ENCODE data around the gene DLG2.
"Not testable (repeated sequence)": the region's sequence is repeated elsewhere in the genome, so short reads cannot be mapped to it uniquely, and the experiment has no call there.

The DLG2 gene

DNA sequence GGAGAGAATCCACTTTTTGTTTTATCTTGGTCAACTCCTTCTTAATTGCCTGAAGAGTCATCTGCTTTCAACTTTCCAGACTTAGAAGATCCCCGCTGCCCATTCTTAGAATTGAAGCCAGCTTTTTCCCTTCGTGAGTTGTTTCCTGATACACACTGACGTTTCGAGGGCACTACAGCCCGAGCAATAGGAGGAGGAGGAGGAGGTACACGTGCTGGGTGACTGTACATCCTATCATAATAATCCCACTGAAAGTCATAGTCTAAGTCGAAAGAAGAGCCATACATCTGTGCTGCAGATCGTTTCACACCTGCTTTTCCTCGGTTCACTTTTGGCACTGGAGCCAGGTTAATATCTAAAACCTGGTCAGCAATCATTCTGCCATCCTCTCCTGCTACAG lies 606.1 kb downstream of the DLG2 start:
- Histone ChIP-seq H3K9me3 (ENCODE audit: insufficient read depth, low read length) (no peaks in the 10 kb centered on the region), H3K4me2 (ENCODE audit: low read length) (no peak overlapping the region), H3K27ac (ENCODE audit: low read length) (no peak overlapping the region), H3K4me1 (ENCODE audit: low read length) (no peaks in the 10 kb centered on the region), H3K27me3 (ENCODE audit: low read depth, low read length) (no peaks in the 10 kb centered on the region), H2AFZ (ENCODE audit: low read depth, low read length) (no peak overlapping the region), H3K9ac (ENCODE audit: low read length) (no peak overlapping the region), H3K36me3 (replicated peaks; ENCODE audit: low read depth, low read length) (no peaks in the 10 kb centered on the region), H3K79me2 (ENCODE audit: low read length) (no peaks in the 10 kb centered on the region), H4K20me1 (ENCODE audit: insufficient read depth, low read length) (no peaks in the 10 kb centered on the region), H3K4me3 (ENCODE audit: low read length) (no peak overlapping the region)
- TF ChIP-seq EZH2phosphoT487 (IDR thresholded peaks at IDR 0.05; ENCODE audit: low read depth) (no peak), CTCF (IDR thresholded peaks at IDR 0.05; ENCODE audit: low read depth, low read length) (no peak)

DNA sequence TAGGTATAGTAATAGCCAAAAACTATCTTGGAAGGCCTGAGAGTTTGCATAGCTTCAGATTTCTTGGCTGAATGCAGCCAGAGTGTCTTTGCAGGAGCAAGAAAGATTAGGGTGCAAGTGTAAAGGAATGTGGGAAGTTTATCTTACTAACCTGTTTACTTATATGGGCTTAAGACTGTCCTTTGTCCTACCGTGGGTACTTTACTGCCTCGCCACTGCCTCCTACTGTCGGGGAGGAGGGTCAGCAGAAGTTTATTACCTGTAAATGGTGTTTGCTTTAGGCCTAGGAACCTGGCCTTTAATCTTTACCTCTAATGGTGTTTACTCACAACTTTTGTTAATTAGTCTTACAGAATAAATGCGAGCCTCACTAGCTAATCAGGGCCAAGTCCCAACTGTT lies 633.8 kb downstream of the DLG2 start:
- H3K9ac ChIP-seq (ENCODE audit: low read length): no peak overlapping the region
- no peaks in the 10 kb centered on the region for H4K20me1 ChIP-seq (ENCODE audit: insufficient read depth, low read length)
- TF ChIP-seq EZH2phosphoT487 (IDR thresholded peaks at IDR 0.05; ENCODE audit: low read depth): no peak
- peak; percentile 43 for TF ChIP-seq CTCF (IDR thresholded peaks at IDR 0.05; ENCODE audit: low read depth, low read length)
- no peak overlapping the region for H3K27ac ChIP-seq (ENCODE audit: low read length)
- no peak overlapping the region for H3K4me3 ChIP-seq (ENCODE audit: low read length)
- H3K36me3 ChIP-seq (replicated peaks; ENCODE audit: low read depth, low read length): no peaks in the 10 kb centered on the region
- H3K79me2 ChIP-seq (ENCODE audit: low read length): no peaks in the 10 kb centered on the region
- H3K4me1 ChIP-seq (ENCODE audit: low read length): no peaks in the 10 kb centered on the region
- H3K9me3 ChIP-seq (ENCODE audit: insufficient read depth, low read length): no peaks in the 10 kb centered on the region
- H3K27me3 ChIP-seq (ENCODE audit: low read depth, low read length): no peaks in the 10 kb centered on the region
- no peak overlapping the region for H2AFZ ChIP-seq (ENCODE audit: low read depth, low read length)
- H3K4me2 ChIP-seq (ENCODE audit: low read length): no peak overlapping the region

DNA sequence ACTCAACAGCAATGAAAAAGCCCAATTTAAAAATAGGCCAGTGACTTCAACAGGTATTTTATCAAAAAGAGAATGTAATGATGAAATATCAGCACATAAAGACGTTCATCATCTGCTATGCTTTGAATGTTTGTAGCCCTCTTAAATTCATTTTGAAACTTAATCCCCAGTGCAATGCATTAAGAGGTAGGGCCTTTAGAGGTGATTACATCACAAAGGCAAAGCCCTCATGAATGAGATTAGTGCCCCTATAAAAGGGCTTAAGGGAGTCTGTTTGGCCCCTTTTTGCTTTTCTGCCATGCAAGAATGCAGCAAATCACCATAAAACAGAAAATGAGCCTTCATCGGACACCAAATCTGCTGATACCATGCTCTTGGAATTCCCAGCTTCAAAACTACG lies 637.0 kb downstream of the DLG2 start:
- Histone ChIP-seq H2AFZ (ENCODE audit: low read depth, low read length) (no peak overlapping the region), H3K27ac (ENCODE audit: low read length) (no peak overlapping the region), H3K4me3 (ENCODE audit: low read length) (no peak overlapping the region), H3K9ac (ENCODE audit: low read length) (no peak overlapping the region), H3K4me1 (ENCODE audit: low read length) (no peaks in the 10 kb centered on the region), H3K79me2 (ENCODE audit: low read length) (no peaks in the 10 kb centered on the region), H4K20me1 (ENCODE audit: insufficient read depth, low read length) (no peaks in the 10 kb centered on the region), H3K9me3 (ENCODE audit: insufficient read depth, low read length) (no peaks in the 10 kb centered on the region), H3K4me2 (ENCODE audit: low read length) (no peak overlapping the region), H3K36me3 (replicated peaks; ENCODE audit: low read depth, low read length) (no peaks in the 10 kb centered on the region), H3K27me3 (ENCODE audit: low read depth, low read length) (no peaks in the 10 kb centered on the region)
- no peak for TF ChIP-seq CTCF (IDR thresholded peaks at IDR 0.05; ENCODE audit: low read depth, low read length)
- no peak for TF ChIP-seq EZH2phosphoT487 (IDR thresholded peaks at IDR 0.05; ENCODE audit: low read depth)

GRCh38 chr11:84987686-84988187 lies 639.4 kb downstream of the DLG2 start:
- not testable (repeated sequence) for H3K9me3 ChIP-seq (ENCODE audit: insufficient read depth, low read length); H3K9ac ChIP-seq (ENCODE audit: low read length); H3K4me2 ChIP-seq (ENCODE audit: low read length); H3K27ac ChIP-seq (ENCODE audit: low read length); H3K36me3 ChIP-seq (replicated peaks; ENCODE audit: low read depth, low read length); H3K27me3 ChIP-seq (ENCODE audit: low read depth, low read length); H3K79me2 ChIP-seq (ENCODE audit: low read length); H3K4me3 ChIP-seq (ENCODE audit: low read length); H3K4me1 ChIP-seq (ENCODE audit: low read length); H4K20me1 ChIP-seq (ENCODE audit: insufficient read depth, low read length); H2AFZ ChIP-seq (ENCODE audit: low read depth, low read length)

- no peaks in the 10 kb centered on the region for H3K79me2 ChIP-seq (ENCODE audit: low read length)
Observed at GRCh38 chr11:84981301-84981700, 645.8 kb downstream of the DLG2 start.

More at GRCh38 chr11:84981301-84981700, 645.8 kb downstream of the DLG2 start:
- no peaks in the 10 kb centered on the region for H3K4me1 ChIP-seq (ENCODE audit: low read length)
- H2AFZ ChIP-seq (ENCODE audit: low read depth, low read length): no peak overlapping the region
- H3K9ac ChIP-seq (ENCODE audit: low read length): no peak overlapping the region
- no peaks in the 10 kb centered on the region for H3K27me3 ChIP-seq (ENCODE audit: low read depth, low read length)
- TF ChIP-seq CTCF (IDR thresholded peaks at IDR 0.05; ENCODE audit: low read depth, low read length) (no peak), EZH2phosphoT487 (IDR thresholded peaks at IDR 0.05; ENCODE audit: low read depth) (no peak)
- H3K4me3 ChIP-seq (ENCODE audit: low read length): no peak overlapping the region
- no peaks in the 10 kb centered on the region for H3K9me3 ChIP-seq (ENCODE audit: insufficient read depth, low read length)
- H3K4me2 ChIP-seq (ENCODE audit: low read length): no peak overlapping the region
- H3K36me3 ChIP-seq (replicated peaks; ENCODE audit: low read depth, low read length): no peaks in the 10 kb centered on the region
- no peaks in the 10 kb centered on the region for H4K20me1 ChIP-seq (ENCODE audit: insufficient read depth, low read length)
- no peak overlapping the region for H3K27ac ChIP-seq (ENCODE audit: low read length)
